Measurements from ENCODE around the gene EOLA1.
A peak's percentile ranks its signal among the peaks of the same experiment; 100 is the strongest.
"Not testable (repeated sequence)": the region's sequence is repeated elsewhere in the genome, so short reads cannot be mapped to it uniquely, and the experiment has no call there.

The EOLA1 gene

DNA sequence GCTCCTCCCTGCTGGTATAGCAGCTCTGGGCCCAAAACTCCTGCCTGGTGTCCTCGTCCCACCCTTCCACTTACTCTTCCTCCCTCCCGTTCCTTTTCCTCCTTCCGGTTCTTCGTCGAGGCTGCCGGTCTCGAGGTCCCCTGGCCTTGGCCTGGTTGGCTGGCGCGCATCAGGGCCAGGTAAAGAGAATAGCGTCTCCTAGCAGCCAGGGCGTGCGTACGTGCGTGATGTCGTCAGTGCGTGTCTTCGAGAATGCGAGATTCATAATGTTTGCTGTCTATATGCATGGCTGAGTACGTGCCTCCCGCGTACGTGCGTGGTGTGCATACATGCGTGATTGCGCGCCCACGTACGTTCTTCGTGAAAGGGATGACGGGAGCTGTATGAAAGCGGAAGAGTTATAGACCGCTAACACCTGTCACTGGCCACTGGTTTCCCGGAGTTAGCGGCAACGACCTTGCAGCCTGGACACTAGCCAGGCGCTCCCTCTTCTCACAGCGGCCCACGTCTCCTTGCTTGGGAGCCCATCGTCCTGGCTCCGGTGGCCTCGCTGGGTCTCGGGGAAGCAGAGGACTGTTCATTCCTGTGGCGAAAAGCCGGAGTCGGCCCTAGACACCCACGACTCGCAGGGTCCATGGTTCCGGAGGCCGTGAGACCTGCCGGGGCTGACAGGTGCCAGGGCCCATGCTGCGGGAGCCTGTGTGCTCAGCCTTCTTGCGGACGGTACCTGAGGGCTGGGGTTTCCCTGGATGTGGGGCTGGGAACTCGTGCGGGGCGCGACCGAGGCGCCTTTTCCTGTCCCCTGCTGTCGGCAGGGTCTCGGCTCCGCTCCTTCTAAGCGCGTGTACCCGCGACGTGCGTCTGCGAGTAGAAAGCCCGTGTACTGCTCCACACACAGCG is at the start of gene EOLA1:
Gene EOLA1 (plus strand): TSS at position 392 of the 900 bp plus-strand sequence. CDS start 4,619 bp downstream, outside the sequence.
- peak; percentile 89 for DNase-seq

DNA sequence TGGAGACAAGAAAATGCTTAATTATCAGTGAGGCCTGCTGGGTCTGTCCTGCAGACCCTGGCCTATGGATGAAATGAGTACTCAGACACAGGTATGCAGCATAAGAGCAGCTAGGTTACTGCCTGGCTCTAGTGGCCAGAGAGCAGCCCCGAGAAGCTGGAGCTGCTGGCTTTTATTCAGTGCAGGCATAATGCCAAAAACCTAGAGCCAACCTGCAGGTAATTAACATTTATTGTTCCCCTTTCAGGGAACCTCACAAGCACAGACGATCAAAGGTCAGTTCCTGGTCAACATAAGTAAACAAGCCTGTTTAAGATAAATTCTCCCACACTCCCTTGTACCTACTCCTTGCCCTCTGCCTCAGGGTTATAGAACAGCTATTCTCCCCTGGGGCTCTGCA is 49.0 kb upstream of the EOLA1 start:
- no peak for DNase-seq

DNA sequence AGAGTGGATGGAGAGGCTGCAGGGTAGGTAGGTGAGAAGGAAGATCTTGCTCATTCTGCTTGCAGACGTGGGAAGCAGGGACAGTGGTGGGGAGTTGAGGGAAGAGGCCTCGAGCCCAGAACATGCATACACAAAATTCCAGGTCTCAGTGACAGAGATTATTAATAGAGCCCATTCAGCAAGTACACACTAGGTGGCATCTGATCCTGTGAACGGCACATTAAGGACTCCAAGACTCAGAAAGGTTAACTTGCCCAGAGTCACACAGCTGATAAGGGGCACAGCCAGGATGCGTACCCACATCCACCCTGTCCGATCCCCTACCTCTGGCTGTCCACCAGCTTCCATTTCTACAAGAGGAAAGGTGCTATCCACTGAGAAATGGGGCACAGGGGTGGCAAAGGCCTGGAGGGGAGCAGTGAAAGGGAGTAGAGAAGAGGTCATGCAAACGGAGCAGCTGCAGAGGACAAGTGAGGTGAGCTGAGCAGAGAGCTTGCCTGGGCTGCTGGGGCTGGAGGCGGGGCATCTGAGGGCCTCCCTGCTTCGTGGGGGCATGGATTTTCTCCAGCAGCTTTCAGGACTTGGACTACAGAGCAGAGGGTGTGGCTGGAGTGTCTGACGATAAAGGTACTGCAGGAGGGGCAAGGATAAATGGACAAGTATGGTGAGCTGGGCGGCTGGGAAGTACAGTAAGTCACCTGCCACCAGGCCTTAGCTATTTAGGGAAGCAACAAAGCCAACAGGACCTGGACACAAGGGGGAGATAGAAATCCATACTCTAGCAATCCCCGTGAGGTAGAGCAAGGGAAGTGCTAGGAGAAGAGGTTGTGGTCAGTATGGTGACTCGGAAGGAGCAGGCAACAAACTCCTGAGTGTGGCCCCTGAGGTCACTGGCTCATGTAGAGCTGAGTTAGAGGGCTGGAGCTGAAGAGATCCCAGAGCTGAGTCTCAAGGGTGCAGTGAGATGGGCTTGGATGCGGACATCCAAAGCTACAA is 46.9 kb upstream of the EOLA1 start:
- DNase-seq, result no peak

DNA sequence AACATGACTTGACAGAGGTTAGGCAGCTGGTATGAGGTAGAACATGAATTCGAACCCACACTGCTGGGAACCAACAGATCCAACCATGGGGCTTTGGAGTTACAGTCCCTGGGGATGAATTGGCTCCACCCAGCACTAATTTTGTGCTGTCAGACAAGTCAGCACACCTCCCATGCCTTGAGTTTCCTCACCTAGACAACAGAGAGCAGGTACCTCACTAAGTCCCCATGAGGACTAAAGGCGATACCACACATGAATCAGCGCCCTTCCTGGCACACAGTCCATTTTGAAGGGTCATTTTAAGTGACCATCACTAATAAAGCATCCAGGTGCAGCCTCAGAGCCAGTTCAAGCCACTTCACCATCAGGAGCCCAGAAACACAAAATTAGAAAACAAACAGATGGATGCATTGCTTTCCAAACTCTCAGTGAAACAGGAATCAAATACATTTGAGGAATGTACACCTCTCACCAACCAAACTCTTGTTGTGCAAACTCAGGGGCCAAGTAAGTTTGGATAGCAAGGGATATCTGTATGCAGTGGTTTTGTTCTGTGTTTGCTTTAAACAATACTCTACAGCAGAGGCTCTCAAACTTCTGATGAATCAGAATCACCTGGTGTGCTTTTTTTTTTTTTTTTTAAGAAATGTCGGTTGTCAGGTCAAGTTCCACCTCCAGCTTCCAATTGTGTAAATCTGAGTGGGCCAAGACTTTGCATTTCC is 45.8 kb upstream of the EOLA1 start:
- no peak for DNase-seq

DNA sequence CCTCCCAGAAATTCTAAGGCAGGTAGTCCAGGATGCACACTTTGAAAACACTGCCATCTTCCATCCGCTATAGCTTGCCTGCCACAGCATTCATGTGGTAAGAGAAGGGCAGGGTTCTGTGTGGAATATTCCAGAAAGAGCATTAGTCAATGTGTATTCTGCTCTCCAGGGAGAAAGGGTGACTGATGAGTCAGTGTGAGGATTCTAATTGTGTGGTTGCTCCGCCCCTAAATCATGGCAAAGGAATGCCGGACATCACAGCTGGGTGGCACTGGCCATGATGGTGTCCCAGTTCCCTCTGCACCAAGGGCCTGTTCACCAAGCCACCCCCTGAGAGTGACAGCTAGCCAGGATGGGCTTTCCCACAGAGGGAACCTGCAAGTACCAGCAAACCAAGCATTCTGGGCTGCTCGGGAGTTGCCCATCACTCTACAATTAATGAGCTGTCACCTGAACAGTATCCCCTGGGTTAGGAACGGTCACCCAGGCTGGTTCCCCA is 45.2 kb upstream of the EOLA1 start:
- DNase-seq, result no peak

DNA sequence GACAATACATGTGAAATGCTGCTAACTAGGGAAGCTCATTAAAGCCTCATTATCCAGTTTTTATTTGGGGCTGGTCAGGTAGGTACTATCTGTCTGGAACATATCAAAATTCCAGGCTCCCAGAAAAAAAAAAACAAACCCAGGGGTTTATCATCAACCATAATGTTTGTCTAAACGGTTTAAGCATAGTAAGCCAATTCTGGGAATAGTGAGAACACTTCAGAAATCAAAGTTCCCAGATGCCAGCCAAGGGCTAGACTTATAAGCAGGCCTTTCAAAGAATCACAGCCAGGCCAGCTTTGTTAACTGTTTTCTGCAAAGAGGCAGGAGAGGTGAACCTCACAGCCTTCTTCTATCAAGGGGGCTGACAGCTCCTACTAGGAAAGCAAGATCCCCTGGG is 43.8 kb upstream of the EOLA1 start:
- no peak for DNase-seq

DNA sequence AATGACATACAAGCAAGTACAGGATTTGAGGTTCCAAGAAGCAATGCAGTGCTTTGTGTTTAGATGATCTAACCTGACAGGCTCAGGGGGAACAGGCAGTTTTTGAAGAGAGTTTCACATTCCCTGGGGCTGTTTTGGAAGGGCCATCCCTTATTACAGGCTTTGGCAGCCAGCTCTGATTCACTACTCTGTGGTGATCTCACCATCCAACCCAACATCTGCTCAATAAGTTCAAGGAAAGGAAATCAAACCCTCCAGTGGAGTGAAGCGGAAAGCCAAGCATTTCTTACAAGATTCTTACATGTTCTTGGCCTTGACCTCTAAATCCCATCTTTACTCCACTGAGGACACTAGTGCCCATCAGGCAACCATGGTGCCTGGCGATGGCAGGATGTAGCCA is 43.2 kb upstream of the EOLA1 start:
- no peak for DNase-seq

DNA sequence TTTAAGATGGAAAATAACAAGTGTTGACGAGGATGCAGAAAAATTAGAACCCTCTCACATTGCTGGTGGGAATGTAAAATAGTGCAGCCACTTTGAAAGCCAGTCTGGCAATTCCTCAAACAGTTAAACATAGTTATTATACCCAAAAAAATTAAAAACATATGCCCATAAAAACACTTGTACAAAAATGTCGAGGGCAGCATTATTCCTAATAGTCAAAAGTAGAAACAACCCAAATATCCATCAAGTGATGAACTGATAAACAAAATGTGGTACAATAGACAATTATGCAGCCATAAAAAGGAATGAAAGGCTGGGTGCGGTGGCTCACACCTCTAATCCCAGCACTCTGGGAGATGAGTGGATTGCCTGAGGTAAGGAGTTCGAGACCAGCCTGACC is 42.0 kb upstream of the EOLA1 start:
- no peak for DNase-seq

DNA sequence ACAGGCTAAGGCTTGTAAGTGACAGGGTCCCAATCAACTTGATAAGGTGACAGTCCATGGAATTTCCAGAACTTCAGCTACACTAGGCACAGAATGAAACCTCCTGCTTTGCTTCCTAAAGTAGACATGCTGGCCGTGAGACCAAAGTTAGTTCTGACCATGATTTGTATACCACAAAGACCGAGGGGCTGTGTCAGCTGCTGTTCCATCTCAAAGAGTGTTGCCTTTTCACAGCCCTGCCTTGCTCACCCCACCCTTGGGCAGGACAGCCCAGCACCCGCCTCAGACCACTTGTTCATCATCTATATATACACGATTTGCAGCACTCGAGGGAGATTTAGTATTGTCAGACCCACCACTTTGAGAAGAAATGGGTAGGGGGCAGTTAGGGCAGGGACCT is 41.0 kb upstream of the EOLA1 start:
- DNase-seq, result no peak

DNA sequence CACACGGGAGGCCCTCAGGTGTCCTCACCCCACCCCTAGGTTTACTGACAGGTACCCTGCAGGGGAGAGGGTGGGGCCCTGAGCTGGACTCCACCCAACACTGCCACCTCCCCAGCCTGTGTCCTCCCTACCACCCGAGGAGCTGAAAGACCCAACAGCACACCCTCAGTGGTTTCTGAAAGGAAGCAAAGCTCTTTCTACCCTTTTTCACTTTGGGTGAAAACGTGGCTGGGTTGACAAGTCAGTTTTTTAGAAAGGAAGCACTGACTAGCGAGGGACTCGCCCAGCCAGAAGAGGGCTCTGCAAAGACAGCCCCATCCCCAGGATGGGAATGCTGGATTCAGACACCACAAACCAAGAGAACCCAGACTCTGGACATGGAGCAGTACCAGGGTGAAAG is 37.9 kb upstream of the EOLA1 start:
- DNase-seq, result not testable (repeated sequence)

DNA sequence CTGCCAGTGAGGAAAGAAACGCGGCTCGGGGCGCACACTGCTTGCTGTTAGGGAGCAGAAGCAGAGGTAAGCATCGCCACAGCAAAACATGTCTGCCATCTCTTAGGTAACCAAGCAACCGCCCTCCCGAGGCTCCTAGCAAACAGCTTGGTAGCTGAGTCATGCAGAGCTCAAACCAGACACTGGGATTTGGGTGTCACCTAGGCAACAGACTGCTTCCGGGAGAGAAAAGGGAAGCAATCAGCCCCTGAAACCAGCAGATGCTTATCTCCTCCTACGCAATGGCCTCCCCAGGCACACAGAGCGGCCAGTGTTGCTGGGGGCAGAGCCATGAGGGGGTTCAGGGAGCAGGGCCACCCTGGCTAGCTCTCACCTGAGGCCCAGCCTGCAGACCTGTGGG is 37.4 kb upstream of the EOLA1 start:
- peak; percentile 62 for DNase-seq

DNA sequence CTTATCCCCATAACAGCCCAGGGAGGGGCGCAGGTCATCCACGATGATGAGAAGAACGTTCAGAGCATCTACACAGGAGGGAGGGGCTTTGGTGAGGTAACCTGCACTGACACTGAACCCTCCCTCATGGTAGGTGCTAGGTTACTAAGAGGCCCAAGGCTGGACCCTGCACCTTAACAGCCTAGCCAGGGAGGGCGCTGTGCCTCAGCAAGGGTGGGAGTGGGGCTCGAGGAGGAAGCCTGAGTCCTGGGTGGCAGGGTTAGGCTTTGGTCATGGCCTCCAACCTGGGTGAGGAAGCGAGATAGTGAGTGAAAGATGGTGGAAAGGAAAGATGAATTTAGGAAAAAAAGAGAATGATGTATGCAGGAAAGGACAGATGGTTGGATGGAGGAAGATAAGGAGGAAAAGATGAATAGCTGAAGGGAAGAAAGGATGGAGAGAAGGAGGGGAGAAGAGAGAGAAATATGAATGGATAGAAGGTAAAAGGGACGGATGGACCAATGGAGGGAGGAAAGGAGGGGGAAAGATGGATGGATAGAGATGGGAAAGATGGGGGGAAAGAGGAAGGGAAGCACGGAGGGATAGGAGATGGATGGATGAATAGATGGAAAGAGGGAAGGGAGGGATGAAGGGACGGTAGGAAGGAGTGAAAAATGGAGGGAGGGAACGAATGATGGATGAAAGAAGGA is 36.4 kb upstream of the EOLA1 start:
- DNase-seq, result peak; percentile 70

DNA sequence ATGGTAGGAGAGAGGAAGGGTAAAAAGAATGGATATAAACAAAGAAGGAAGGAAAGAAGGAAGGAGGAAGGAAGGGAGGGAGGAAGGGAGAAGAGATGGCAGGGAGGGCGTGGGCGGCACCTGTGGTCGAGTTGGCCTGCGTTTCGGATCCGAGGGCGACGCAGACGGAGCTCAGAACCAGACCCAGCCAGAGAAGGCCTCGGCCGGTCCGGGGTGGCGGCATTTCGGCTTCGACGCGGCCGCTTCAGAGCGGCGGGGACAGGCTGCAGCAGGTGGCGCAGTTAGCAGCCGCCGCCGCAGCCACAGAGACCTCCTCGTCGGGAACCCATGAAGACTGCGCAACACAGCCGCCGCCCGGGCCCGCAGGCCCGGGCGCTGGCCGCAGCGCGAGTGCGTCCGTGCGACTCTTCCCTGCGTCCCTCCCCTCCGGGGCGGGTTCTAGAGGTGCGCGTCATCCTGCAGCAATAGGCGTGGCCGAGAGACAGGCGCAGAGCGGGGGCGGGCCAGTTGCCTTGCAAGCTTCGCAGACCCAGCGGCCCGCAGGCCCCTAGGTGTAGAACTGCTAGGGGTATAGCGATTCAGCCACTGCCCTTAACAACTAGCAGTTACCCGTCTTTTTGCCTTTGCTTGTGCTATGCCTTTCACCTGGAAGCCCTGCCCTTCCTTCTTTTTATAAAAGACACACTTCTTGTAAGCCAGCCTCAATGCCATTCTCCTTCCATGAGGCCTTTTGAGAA is 35.7 kb upstream of the EOLA1 start, which contains the start of gene IDS:
Gene IDS (minus strand): TSS at position 392 of the 737 bp plus-strand sequence. CDS start 169 bp downstream, at position 223.
- peak; percentile 88 for DNase-seq

DNA sequence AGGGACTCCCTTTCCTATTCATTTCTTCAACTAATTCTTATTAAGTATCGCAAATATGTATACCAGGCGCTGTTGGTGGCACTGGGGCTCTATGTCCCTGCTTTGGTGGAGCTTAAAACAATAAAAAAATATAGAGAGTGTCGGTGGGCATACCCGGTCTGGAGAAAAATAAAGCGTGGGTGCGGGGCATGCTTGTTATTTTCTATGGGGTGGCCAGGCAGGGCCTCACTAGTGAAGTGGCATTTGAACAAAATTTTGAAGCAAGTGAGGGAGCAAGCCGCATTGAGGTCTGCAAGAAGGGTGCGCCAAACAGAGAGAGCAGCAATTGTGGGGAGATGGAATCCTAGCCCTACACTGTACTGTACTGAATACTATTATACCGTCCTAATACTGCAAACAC is 35.1 kb upstream of the EOLA1 start:
- DNase-seq, result no peak

DNA sequence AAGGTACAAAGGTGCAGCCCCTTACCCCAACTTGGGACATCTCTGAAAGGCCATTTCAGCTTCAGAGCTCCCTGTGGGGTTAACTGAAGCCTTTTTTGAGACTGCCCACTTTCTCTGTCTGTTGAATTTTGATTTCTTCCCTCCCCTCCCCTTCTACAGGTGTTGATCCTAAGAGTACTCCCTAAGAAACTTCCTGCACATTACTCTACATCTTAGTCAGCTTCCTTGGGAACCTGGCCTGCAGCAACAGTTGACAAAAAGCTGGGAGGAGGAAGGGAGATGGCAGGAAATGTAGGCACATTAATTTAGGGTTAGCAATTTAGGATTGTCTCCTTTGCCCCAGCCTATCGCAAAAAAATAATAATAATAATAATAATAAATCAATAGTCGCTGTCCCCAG is 34.5 kb upstream of the EOLA1 start:
- no peak for DNase-seq

DNA sequence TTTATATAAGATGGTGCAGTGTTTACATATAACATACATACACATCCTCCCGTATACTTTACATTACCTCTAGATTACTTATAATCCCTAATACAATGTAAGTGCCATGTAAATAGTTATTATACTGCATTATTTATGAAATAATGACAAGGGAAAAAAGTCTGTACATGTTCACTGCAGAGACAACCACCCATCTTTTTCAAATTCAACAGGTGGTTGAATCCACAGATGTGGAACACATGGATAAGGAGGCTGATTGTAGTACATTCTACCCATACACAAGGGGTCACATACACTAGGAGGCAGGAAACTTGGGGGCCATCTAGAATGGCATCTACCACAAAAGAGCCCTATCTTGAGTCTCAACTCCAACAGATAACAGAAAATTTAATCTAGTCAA is 32.3 kb upstream of the EOLA1 start:
- DNase-seq, result no peak

DNA sequence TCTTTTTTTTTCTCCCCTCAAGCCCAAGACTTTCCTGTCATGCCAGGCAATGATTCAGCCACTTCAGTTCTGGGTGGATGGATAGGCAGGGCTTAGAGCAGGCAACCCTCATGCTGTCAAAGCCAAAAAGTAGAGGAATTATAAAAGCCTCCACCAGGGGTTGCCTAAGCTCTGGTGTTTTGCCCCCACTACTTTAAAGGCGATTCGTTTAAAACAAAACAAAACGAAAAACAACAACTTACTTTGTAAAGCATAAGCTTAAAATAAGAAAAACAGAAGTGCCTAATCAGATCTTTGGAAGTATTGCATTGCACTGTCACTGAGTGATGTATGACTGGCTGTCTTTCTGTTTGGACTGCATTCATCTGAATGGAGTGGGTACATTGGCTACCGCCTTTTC is 30.4 kb upstream of the EOLA1 start:
- no peak for DNase-seq

DNA sequence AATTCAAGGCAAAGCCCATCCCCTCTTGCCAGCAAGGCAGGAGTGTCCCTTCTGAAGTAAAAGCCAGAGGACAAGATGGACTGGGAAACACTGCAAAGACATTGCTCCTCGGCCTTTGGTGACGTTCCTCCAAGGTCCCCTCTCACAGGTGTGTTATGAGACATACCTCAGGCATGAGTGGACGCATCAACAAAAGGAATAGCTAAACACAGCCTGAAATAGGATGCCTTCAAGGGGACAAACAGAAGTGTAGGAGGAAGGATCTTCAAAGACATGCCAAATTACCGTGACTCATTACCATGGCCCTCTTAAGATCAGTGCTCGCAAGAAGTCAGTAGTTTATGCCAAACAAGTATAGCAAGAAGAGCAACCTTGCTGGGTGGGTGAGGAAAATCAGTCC is 29.7 kb upstream of the EOLA1 start:
- DNase-seq, result no peak

DNA sequence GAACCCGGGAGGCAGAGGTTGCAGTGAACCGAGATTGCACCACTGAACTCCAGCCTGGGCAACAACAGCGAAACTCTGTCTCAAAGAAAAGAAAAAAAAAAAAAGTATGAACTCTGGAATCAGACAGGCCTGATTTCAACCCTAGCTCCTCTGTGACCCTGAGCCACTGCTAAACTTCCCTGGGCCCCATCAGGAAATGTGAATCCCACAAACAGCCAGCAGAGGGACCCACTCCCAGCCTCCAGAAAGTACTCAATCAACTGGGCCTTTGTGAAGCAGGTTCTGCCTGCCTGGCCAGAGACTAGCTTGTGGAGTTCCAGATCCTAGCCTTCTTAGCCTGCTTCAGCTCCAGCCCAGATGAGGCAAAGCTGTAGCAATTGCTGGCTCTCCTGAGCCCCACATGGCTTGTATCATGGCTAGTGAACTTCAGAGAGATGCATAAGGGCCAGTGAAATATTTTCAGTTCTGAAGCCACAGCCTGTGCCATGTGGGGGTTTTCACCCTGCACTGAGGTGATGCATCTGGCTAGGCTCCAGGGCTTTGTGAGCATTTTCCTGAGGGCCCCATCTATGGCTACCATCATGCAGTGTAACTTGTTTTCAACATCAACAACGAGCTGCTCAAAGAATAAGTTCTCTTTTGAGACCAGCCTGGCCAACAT is 28.5 kb upstream of the EOLA1 start:
- peak; percentile 60 for DNase-seq

DNA sequence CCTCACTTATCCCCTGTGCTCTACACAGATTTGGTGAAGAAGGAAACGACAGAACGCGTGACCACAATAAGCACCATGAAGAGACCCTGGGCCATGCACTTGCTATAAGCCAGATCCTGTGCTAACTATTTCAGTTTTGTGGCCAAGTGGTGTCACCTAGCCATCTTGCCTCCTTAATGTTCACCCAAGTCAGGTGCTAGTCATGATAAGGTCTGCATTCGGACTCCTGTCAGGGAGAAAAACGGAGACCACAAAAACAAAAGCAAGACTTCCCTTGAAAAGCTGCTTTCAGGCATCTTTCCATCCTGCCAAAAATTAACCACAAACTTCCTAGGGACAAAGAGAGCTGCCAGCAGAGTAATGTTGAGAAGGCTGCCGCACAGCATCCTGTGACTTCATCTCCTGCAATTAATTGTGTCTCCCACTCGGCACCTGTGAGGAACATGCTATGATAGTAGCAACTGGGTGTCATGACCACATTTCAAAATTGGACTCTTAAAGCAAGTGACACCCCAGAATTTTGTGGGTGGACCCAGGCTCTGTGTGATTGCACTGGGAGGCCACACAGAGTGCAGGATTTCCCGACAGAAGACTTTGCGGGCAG is 26.9 kb upstream of the EOLA1 start:
- DNase-seq, result no peak
